Measurements from ENCODE around the gene MAMSTR. TPM values are rescaled to one million over a fixed set of nuclear protein-coding genes. Genes with fewer than 3 reads are reported as not detected.

Gene MAMSTR
- total and polyA plus RNA-seq, 10 of the 15 experiments (the other 5 are each of a cell fraction or from before 2014, with no cell fraction given): 0.04 to 0.73 (median 0.31) TPM; not detected in 1

DNA sequence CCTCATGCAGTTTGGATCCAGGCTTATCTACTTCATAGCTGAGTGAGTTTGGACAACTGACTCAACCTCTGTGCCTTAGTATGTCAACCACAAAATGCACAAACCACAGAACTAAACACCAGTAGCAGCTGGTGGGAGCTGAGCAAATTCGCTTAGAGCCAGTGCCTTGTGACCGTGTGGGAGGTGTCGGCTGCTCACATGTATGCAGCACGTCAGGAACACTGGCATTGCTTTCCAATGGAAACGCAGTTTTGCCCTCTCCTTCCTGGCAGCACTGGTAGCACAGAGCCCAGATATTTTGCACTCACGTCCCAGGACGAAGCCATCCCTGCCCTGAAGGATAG is 38.4 kb downstream of the MAMSTR start (continued):
- TF ChIP-seq HCFC1 (IDR thresholded peaks at IDR 0.05; ENCODE audit: low read length) (no peak), RELA (IDR thresholded peaks at IDR 0.05; ENCODE audit: borderline replicate concordance, partially characterized antibody) (no peak), TCF7 (IDR thresholded peaks at IDR 0.05; ENCODE audit: borderline replicate concordance) (no peak), BMI1 (IDR thresholded peaks at IDR 0.05; ENCODE audit: borderline replicate concordance) (no peak), ZNF24 (IDR thresholded peaks at IDR 0.05) (no peak), SMC3 (IDR thresholded peaks at IDR 0.05; ENCODE audit: borderline replicate concordance, low read length) (no peak), BRCA1 (IDR thresholded peaks at IDR 0.05; ENCODE audit: low read depth, low read length) (no peak), NBN (IDR thresholded peaks at IDR 0.05) (no peak; the same call in 1 of the 2 replicates), PML (IDR thresholded peaks at IDR 0.05; ENCODE audit: low read length) (no peak), RUNX3 (IDR thresholded peaks at IDR 0.05; ENCODE audit: low read length) (peak; percentile 88), TAF1 (IDR thresholded peaks at IDR 0.05; ENCODE audit: borderline replicate concordance, low read depth, low read length) (no peak), HDAC6 (IDR thresholded peaks at IDR 0.05; ENCODE audit: unreplicated experiment) (no peak), RAD51 (IDR thresholded peaks at IDR 0.05) (peak; percentile 56), GATAD2B (conservative IDR thresholded peaks at IDR 0.05; ENCODE audit: low read depth) (peak; percentile 47), YBX1 (IDR thresholded peaks at IDR 0.05) (no peak), NR2C2 (IDR thresholded peaks at IDR 0.05; ENCODE audit: borderline replicate concordance, control insufficient read depth, insufficient read length, low read depth) (no peak), ZNF384 (IDR thresholded peaks at IDR 0.05; ENCODE audit: borderline replicate concordance, low read depth, low read length) (no peak), MTA2 (IDR thresholded peaks at IDR 0.05; ENCODE audit: low read depth) (peak; percentile 71; the same call in 1 of the 2 replicates)
- TF ChIP-seq, protein P1, sequence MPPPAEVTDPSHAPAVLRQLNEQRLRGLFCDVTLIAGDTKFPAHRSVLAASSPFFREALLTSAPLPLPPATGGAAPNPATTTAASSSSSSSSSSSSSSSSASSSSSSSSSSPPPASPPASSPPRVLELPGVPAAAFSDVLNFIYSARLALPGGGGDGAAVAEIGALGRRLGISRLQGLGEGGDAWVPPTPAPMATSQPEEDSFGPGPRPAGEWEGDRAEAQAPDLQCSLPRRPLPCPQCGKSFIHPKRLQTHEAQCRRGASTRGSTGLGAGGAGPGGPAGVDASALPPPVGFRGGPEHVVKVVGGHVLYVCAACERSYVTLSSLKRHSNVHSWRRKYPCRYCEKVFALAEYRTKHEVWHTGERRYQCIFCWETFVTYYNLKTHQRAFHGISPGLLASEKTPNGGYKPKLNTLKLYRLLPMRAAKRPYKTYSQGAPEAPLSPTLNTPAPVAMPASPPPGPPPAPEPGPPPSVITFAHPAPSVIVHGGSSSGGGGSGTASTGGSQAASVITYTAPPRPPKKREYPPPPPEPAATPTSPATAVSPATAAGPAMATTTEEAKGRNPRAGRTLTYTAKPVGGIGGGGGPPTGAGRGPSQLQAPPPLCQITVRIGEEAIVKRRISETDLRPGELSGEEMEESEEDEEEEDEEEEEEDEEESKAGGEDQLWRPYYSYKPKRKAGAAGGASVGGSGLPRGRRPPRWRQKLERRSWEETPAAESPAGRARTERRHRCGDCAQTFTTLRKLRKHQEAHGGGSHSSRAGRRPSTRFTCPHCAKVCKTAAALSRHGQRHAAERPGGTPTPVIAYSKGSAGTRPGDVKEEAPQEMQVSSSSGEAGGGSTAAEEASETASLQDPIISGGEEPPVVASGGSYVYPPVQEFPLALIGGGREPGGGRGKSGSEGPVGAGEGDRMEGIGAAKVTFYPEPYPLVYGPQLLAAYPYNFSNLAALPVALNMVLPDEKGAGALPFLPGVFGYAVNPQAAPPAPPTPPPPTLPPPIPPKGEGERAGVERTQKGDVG (CRISPR knock-in tag; IDR thresholded peaks at IDR 0.05): no peak
- TF ChIP-seq, protein P2, sequence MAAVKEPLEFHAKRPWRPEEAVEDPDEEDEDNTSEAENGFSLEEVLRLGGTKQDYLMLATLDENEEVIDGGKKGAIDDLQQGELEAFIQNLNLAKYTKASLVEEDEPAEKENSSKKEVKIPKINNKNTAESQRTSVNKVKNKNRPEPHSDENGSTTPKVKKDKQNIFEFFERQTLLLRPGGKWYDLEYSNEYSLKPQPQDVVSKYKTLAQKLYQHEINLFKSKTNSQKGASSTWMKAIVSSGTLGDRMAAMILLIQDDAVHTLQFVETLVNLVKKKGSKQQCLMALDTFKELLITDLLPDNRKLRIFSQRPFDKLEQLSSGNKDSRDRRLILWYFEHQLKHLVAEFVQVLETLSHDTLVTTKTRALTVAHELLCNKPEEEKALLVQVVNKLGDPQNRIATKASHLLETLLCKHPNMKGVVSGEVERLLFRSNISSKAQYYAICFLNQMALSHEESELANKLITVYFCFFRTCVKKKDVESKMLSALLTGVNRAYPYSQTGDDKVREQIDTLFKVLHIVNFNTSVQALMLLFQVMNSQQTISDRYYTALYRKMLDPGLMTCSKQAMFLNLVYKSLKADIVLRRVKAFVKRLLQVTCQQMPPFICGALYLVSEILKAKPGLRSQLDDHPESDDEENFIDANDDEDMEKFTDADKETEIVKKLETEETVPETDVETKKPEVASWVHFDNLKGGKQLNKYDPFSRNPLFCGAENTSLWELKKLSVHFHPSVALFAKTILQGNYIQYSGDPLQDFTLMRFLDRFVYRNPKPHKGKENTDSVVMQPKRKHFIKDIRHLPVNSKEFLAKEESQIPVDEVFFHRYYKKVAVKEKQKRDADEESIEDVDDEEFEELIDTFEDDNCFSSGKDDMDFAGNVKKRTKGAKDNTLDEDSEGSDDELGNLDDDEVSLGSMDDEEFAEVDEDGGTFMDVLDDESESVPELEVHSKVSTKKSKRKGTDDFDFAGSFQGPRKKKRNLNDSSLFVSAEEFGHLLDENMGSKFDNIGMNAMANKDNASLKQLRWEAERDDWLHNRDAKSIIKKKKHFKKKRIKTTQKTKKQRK (IDR thresholded peaks at IDR 0.05; ENCODE audit: low read depth, low read length): no peak
- TF ChIP-seq, protein P3, sequence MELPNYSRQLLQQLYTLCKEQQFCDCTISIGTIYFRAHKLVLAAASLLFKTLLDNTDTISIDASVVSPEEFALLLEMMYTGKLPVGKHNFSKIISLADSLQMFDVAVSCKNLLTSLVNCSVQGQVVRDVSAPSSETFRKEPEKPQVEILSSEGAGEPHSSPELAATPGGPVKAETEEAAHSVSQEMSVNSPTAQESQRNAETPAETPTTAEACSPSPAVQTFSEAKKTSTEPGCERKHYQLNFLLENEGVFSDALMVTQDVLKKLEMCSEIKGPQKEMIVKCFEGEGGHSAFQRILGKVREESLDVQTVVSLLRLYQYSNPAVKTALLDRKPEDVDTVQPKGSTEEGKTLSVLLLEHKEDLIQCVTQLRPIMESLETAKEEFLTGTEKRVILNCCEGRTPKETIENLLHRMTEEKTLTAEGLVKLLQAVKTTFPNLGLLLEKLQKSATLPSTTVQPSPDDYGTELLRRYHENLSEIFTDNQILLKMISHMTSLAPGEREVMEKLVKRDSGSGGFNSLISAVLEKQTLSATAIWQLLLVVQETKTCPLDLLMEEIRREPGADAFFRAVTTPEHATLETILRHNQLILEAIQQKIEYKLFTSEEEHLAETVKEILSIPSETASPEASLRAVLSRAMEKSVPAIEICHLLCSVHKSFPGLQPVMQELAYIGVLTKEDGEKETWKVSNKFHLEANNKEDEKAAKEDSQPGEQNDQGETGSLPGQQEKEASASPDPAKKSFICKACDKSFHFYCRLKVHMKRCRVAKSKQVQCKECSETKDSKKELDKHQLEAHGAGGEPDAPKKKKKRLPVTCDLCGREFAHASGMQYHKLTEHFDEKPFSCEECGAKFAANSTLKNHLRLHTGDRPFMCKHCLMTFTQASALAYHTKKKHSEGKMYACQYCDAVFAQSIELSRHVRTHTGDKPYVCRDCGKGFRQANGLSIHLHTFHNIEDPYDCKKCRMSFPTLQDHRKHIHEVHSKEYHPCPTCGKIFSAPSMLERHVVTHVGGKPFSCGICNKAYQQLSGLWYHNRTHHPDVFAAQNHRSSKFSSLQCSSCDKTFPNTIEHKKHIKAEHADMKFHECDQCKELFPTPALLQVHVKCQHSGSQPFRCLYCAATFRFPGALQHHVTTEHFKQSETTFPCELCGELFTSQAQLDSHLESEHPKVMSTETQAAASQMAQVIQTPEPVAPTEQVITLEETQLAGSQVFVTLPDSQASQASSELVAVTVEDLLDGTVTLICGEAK (IDR thresholded peaks at IDR 0.05; ENCODE audit: borderline replicate concordance): no peak
- TF ChIP-seq, protein P4, sequence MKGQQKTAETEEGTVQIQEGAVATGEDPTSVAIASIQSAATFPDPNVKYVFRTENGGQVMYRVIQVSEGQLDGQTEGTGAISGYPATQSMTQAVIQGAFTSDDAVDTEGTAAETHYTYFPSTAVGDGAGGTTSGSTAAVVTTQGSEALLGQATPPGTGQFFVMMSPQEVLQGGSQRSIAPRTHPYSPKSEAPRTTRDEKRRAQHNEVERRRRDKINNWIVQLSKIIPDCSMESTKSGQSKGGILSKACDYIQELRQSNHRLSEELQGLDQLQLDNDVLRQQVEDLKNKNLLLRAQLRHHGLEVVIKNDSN (IDR thresholded peaks at IDR 0.05; ENCODE audit: borderline replicate concordance, extremely low read length, insufficient read depth, low read depth, low read length): no peak
